MM.1S (cell line): Measurements from ENCODE around the gene NTN1.

ENCODE experiments used
- CTCF ChIP-seq: fragments of 300-600 bp; sonication (generic); IDR thresholded peaks from 2 replicates; pipeline ENCODE4 v1.5.1; 2016; ENCODE audit warnings: antibody characterized with exemption, low read length, mixed read lengths
- EZH2 ChIP-seq: fragments of 300-600 bp; sonication (generic); optimal IDR thresholded peaks from 2 replicates; pipeline ENCODE3; 2017; ENCODE audit warnings: low read depth, mild to moderate bottlenecking, antibody characterized with exemption, low read length, mixed read lengths

GRCh38 chr17:9002227-9002605 lies 19.1 kb upstream of the NTN1 start:
- TF ChIP-seq CTCF = no peak
- TF ChIP-seq EZH2 = no peak
